OCI-LY1 (cell line): ENCODE results near the gene WFDC10A.

Experiments used
- H2AFZ ChIP-seq: fragments of 200-600 bp; sonication (generic), shearing (Covaris generic); 2 replicates; pipeline ENCODE4 v1.6.0; 2014; ENCODE audit warnings: antibody characterized with exemption, mild to moderate bottlenecking, low read length
- H3F3A ChIP-seq: fragments of 200-600 bp; sonication (generic), shearing (Covaris generic); 2 replicates; pipeline ENCODE4 v1.6.0; 2014; ENCODE audit warnings: mild to moderate bottlenecking, antibody characterized with exemption, low read length, moderate library complexity; ENCODE audit not compliant: insufficient read depth
- H3K27ac ChIP-seq: fragments of 200-600 bp; sonication (generic); 2 replicates; pipeline ENCODE4 v1.5.1; 2014; ENCODE audit warnings: low read length, mixed run types, mild to moderate bottlenecking, low read depth; ENCODE audit not compliant: poor library complexity, severe bottlenecking
- H3K27me3 ChIP-seq: fragments of 200-600 bp; sonication (generic); 2 replicates; pipeline ENCODE4 v1.6.0; 2014; ENCODE audit warnings: antibody characterized with exemption, mild to moderate bottlenecking, low read length, moderate library complexity; ENCODE audit not compliant: insufficient read depth
- H3K36me3 ChIP-seq: fragments of 200-600 bp; sonication (generic); 2 replicates; pipeline ENCODE4 v1.6.1; 2014; ENCODE audit warnings: mild to moderate bottlenecking, antibody characterized with exemption, low read length, moderate library complexity, mixed read lengths; ENCODE audit not compliant: insufficient read depth
- H3K4me1 ChIP-seq: fragments of 200-600 bp; sonication (generic); 2 replicates; pipeline ENCODE4 v1.5.1; 2014; ENCODE audit warnings: mild to moderate bottlenecking, low read length, moderate library complexity; ENCODE audit not compliant: insufficient read depth, severe bottlenecking
- H3K4me2 ChIP-seq: fragments of 200-600 bp; sonication (generic), shearing (Covaris generic); 2 replicates; pipeline ENCODE4 v1.6.1; 2014; ENCODE audit warnings: low read length
- H3K4me3 ChIP-seq: fragments of 200-600 bp; sonication (generic); 2 replicates; pipeline ENCODE4 v1.5.1; 2014; ENCODE audit warnings: low read length, low read depth, mild to moderate bottlenecking, mixed read lengths; ENCODE audit not compliant: poor library complexity, severe bottlenecking
- H3K79me2 ChIP-seq: fragments of 200-600 bp; shearing (Covaris generic); 2 replicates; pipeline ENCODE4 v1.6.1; 2016; ENCODE audit warnings: mixed run types, low read length, mixed read lengths; ENCODE audit not compliant: insufficient read depth
- H3K9ac ChIP-seq: fragments of 200-600 bp; sonication (generic), shearing (Covaris generic); 2 replicates; pipeline ENCODE4 v1.6.1; 2014; ENCODE audit warnings: mild to moderate bottlenecking, low read length, mixed read lengths
- H3K9me2 ChIP-seq: fragments of 200-600 bp; sonication (generic), shearing (Covaris generic); 2 replicates; pipeline ENCODE4 v1.6.1; 2014; ENCODE audit warnings: low read depth, mild to moderate bottlenecking, low read length, mixed read lengths
- H3K9me3 ChIP-seq: fragments of 200-600 bp; shearing (Covaris generic); 2 replicates; pipeline ENCODE4 v1.6.1; 2014; ENCODE audit warnings: low read length, mixed read lengths
- H4K20me1 ChIP-seq: fragments of 200-600 bp; sonication (generic), shearing (Covaris generic); 2 replicates; pipeline ENCODE4 v1.6.0; 2016; ENCODE audit warnings: mild to moderate bottlenecking, low read length; ENCODE audit not compliant: insufficient read depth
- CTCF ChIP-seq: fragments of 200-600 bp; sonication (generic), shearing (Covaris generic); IDR thresholded peaks from 2 replicates; pipeline ENCODE4 v1.5.1; 2017; ENCODE audit warnings: mild to moderate bottlenecking, antibody characterized with exemption, low read length, moderate library complexity, mixed read lengths
- EZH2 ChIP-seq: fragments of 200-600 bp; sonication (generic), shearing (Covaris generic); IDR thresholded peaks from 2 replicates; pipeline ENCODE4 v1.8.0; 2017; ENCODE audit warnings: borderline replicate concordance, mixed run types, mild to moderate bottlenecking, antibody characterized with exemption, low read length, moderate library complexity, mixed read lengths

WFDC10A gene

GRCh38 chr20:45595235-45595634 is 34.3 kb upstream of the WFDC10A start:
- no peak overlapping the region for H3K4me2 ChIP-seq
- TF ChIP-seq CTCF (no peak), EZH2 (no peak)

GRCh38 chr20:45607810-45608209 is 21.7 kb upstream of the WFDC10A start:
- Histone ChIP-seq H3K9me2 (no peaks in the 10 kb centered on the region), H3K27me3 (no peaks in the 10 kb centered on the region), H3K27ac (no peak overlapping the region), H3K36me3 (no peaks in the 10 kb centered on the region), H3K79me2 (no peaks in the 10 kb centered on the region), H3K9ac (no peak overlapping the region), H3K9me3 (no peaks in the 10 kb centered on the region), H3K4me1 (no peaks in the 10 kb centered on the region), H4K20me1 (no peaks in the 10 kb centered on the region), H3F3A (no peaks in the 10 kb centered on the region), H3K4me3 (no peak overlapping the region), H2AFZ (no peak overlapping the region), H3K4me2 (no peak overlapping the region)
- TF ChIP-seq CTCF (no peak), EZH2 (no peak)

More at GRCh38 chr20:45595235-45595634, 34.3 kb upstream of the WFDC10A start:
- no peak overlapping the region for H2AFZ ChIP-seq
- no peaks in the 10 kb centered on the region for H3K9me2 ChIP-seq
- H3K79me2 ChIP-seq, result no peaks in the 10 kb centered on the region
- H3K9me3 ChIP-seq, result no peaks in the 10 kb centered on the region
- H3F3A ChIP-seq, result no peaks in the 10 kb centered on the region
- no peaks in the 10 kb centered on the region; the same call in 1 of the 2 replicates for H3K27me3 ChIP-seq
- H4K20me1 ChIP-seq, result no peaks in the 10 kb centered on the region
- H3K27ac ChIP-seq, result no peak overlapping the region
- no peak overlapping the region for H3K9ac ChIP-seq
- H3K36me3 ChIP-seq, result no peaks in the 10 kb centered on the region
- H3K4me1 ChIP-seq, result no peaks in the 10 kb centered on the region
- H3K4me3 ChIP-seq, result no peak overlapping the region

- no peaks in the 10 kb centered on the region for H3K9me2 ChIP-seq
- H3K27ac ChIP-seq, result no peak overlapping the region
- TF ChIP-seq EZH2 (no peak), CTCF (no peak)
- H3K9me3 ChIP-seq, result no peaks in the 10 kb centered on the region
- H3K4me3 ChIP-seq, result no peak overlapping the region
- H3K36me3 ChIP-seq, result no peaks in the 10 kb centered on the region
- no peak overlapping the region for H2AFZ ChIP-seq
- no peaks in the 10 kb centered on the region for H3K27me3 ChIP-seq
- no peaks in the 10 kb centered on the region for H4K20me1 ChIP-seq
- no peaks in the 10 kb centered on the region for H3K4me1 ChIP-seq
- H3K9ac ChIP-seq, result no peak overlapping the region
- no peaks in the 10 kb centered on the region for H3K79me2 ChIP-seq
- H3F3A ChIP-seq, result no peaks in the 10 kb centered on the region
- H3K4me2 ChIP-seq, result no peak overlapping the region
Observed at GRCh38 chr20:45611054-45611453, 18.5 kb upstream of the WFDC10A start.
